Mammary epithelial cell (primary cell): ENCODE results near the gene MAP4K4.

Source experiments
- CTCF ChIP-seq, 2 donors: IDR thresholded peaks in 1 of 2; conservative IDR thresholded peaks in 1 of 2; 2 replicates each; pipeline ENCODE4 v1.5.1; 2011 to 2012; ENCODE audit warnings: inconsistent platforms in 2 of 2, low read length in 2 of 2, mild to moderate bottlenecking in 2 of 2, control low read depth in 1 of 2, low read depth in 1 of 2; ENCODE audit not compliant: insufficient read depth in 1 of 2; ENCODE audit errors: extremely low read depth in 1 of 2
- EZH2 ChIP-seq: IDR thresholded peaks from 2 replicates; pipeline ENCODE4 v1.6.1; 2012; ENCODE audit warnings: low read length, inconsistent platforms, borderline replicate concordance

- TF ChIP-seq CTCF (conservative IDR thresholded peaks at IDR 0.05 in 1 of 2, IDR thresholded peaks at IDR 0.05 in 1 of 2; ENCODE audit: extremely low read depth in 1 of 2, insufficient read depth in 1 of 2, low read depth in 1 of 2, low read length in 2 of 2): no peak
- TF ChIP-seq EZH2: no peak
Observed at GRCh38 chr2:101889460-101890098, 192.1 kb downstream of the MAP4K4 start.
